Liver (tissue), 9 donors: ENCODE measurements around the gene CACNA1A. TPM values are rescaled to one million over a fixed set of nuclear protein-coding genes. Genes with fewer than 3 reads are reported as not detected.

Experiments used
- DNase-seq: peaks from one replicate; pipeline ENCODE4 v3.0.0-alpha.2; 2017; ENCODE audit warnings: low spot score
- H3K27ac ChIP-seq, 2 donors: one replicate each; pipeline ENCODE4 v1.7.0; 2013; ENCODE audit warnings: inconsistent platforms in 2 of 2, low read length in 2 of 2, control low read depth in 1 of 2, low read depth in 1 of 2, mild to moderate bottlenecking in 1 of 2
- H3K27me3 ChIP-seq, 4 donors: one replicate each; pipeline versions ENCODE4 v1.6.1 to v1.7.0; 2013; ENCODE audit warnings: low read length in 3 of 4, inconsistent platforms in 1 of 4, mild to moderate bottlenecking in 1 of 4, moderate library complexity in 1 of 4; ENCODE audit not compliant: control insufficient read depth in 4 of 4, insufficient read depth in 4 of 4
- H3K36me3 ChIP-seq, 4 donors: one replicate each; pipeline versions ENCODE4 v1.6.1 to v1.7.0; 2013; ENCODE audit warnings: low read length in 3 of 4, mild to moderate bottlenecking in 3 of 4, low read depth in 1 of 4, moderate library complexity in 1 of 4; ENCODE audit not compliant: control insufficient read depth in 4 of 4, insufficient read depth in 3 of 4
- H3K4me1 ChIP-seq, 4 donors: one replicate each; pipeline versions ENCODE4 v1.6.1 to v1.7.0; 2013; ENCODE audit warnings: low read length in 3 of 4, mild to moderate bottlenecking in 3 of 4, moderate library complexity in 1 of 4; ENCODE audit not compliant: control insufficient read depth in 4 of 4, insufficient read depth in 4 of 4
- H3K4me3 ChIP-seq, 3 donors: one replicate each; pipeline versions ENCODE4 v1.6.1 to v1.7.0; 2013; ENCODE audit warnings: low read length in 3 of 3, control low read depth in 1 of 3, low read depth in 1 of 3, mild to moderate bottlenecking in 1 of 3
- H3K9ac ChIP-seq, 2 donors: one replicate each; pipeline ENCODE4 v1.7.0; 2013; ENCODE audit warnings: low read length in 2 of 2, mild to moderate bottlenecking in 2 of 2, moderate library complexity in 2 of 2, control low read depth in 1 of 2, low read depth in 1 of 2
- H3K9me3 ChIP-seq, 4 donors: one replicate each; pipeline versions ENCODE4 v1.6.1 to v1.7.0; 2013; ENCODE audit warnings: low read length in 3 of 4; ENCODE audit not compliant: control insufficient read depth in 4 of 4
- EGR1 ChIP-seq, 2 donors: IDR thresholded peaks; 2 replicates each; pipeline ENCODE4 v1.6.1; 2016 to 2018; ENCODE audit warnings: antibody characterized with exemption in 2 of 2, low read depth in 2 of 2
- FOXA1 ChIP-seq: IDR thresholded peaks from 2 replicates; pipeline ENCODE4 v1.6.1; 2016; ENCODE audit warnings: antibody characterized with exemption
- FOXA2 ChIP-seq: IDR thresholded peaks from 2 replicates; pipeline ENCODE4 v1.6.1; 2016; ENCODE audit warnings: antibody characterized with exemption
- GABPA ChIP-seq, 2 donors: IDR thresholded peaks in 1 of 2; conservative IDR thresholded peaks in 1 of 2; 2 replicates each; pipeline ENCODE4 v1.6.1; 2016; ENCODE audit warnings: antibody characterized with exemption in 2 of 2, mild to moderate bottlenecking in 1 of 2, moderate library complexity in 1 of 2
- HNF4A ChIP-seq, 2 donors: conservative IDR thresholded peaks; 2 replicates each; pipeline ENCODE4 v1.6.1; 2016; ENCODE audit warnings: antibody characterized with exemption in 2 of 2, mild to moderate bottlenecking in 2 of 2
- HNF4G ChIP-seq: IDR thresholded peaks from 2 replicates; pipeline ENCODE4 v1.6.1; 2016; ENCODE audit warnings: antibody characterized with exemption
- JUND ChIP-seq, 2 donors: IDR thresholded peaks; 2 replicates each; pipeline ENCODE4 v1.6.1; 2016; ENCODE audit warnings: antibody characterized with exemption in 2 of 2
- NR2F2 ChIP-seq: IDR thresholded peaks from 2 replicates; pipeline ENCODE4 v1.6.1; 2016; ENCODE audit warnings: antibody characterized with exemption
- RAD21 ChIP-seq, 2 donors: IDR thresholded peaks; 2 replicates each; pipeline ENCODE4 v1.6.1; 2016; ENCODE audit warnings: antibody characterized with exemption in 2 of 2, mild to moderate bottlenecking in 2 of 2
- RXRA ChIP-seq, 2 donors: IDR thresholded peaks; 2 replicates each; pipeline ENCODE4 v1.6.1; 2017 to 2018; ENCODE audit warnings: antibody characterized with exemption in 2 of 2, mild to moderate bottlenecking in 1 of 2
- SP1 ChIP-seq: IDR thresholded peaks from 2 replicates; pipeline ENCODE4 v1.6.1; 2018; ENCODE audit warnings: antibody characterized with exemption, mild to moderate bottlenecking
- TAF1 ChIP-seq: conservative IDR thresholded peaks from 2 replicates; pipeline ENCODE4 v1.6.1; 2016; ENCODE audit warnings: antibody characterized with exemption, mild to moderate bottlenecking
- YY1 ChIP-seq: IDR thresholded peaks from 2 replicates; pipeline ENCODE4 v1.6.1; 2016; ENCODE audit warnings: antibody characterized with exemption, mild to moderate bottlenecking
- WGBS: extraction: QIAGEN DNeasy Blood & Tissue Kit; methylation state at CpG from one replicate; pipeline ENCODE4 v1.1.7; 2013; 5-methylcytosine and 5-hydroxymethylcytosine counted together
- polyA plus RNA-seq, 2 donors: library from polyadenylated mRNA; stranded (reverse) in 1 of 2; unstranded in 1 of 2; fragments of 200-250 nt in 1 of 2; fragments of >200 nt in 1 of 2; fragmentation: Nextera tagmentation in 1 of 2; extraction: Ambion mirVana in 1 of 2; gene quantifications; one replicate each; pipeline versions ENCODE4 v1.2.1 to v1.2.3, GENCODE V29; 2013 to 2015
- total RNA-seq, 2 donors: library from RNA; depleted of rRNA; stranded (reverse); fragments of >200 nt; gene quantifications; one replicate each; pipeline ENCODE4 v1.2.3, GENCODE V29; 2014
- TF ChIP-seq, protein P1 (sequence below): IDR thresholded peaks from 2 replicates; pipeline ENCODE4 v1.6.1; 2016; ENCODE audit warnings: antibody characterized with exemption
- TF ChIP-seq, protein P2 (sequence below): fragments of 150-350 bp; IDR thresholded peaks from 2 replicates; pipeline ENCODE4 v1.5.1; 2017; ENCODE audit warnings: improper control_type of control experiment, low read depth, low read length; ENCODE audit not compliant: missing input control
- TF ChIP-seq, protein P3 (sequence below): IDR thresholded peaks from 2 replicates; pipeline ENCODE4 v1.6.1; 2016; ENCODE audit warnings: antibody characterized with exemption
- TF ChIP-seq, protein P4 (sequence below): IDR thresholded peaks from 2 replicates; pipeline ENCODE4 v1.6.1; 2016; ENCODE audit warnings: antibody characterized with exemption, mild to moderate bottlenecking
- donor health status: healthy.
- donor health status: healthy.
- donor health status: healthy.
- donor health status: healthy.
- donor health status: healthy.

The CACNA1A gene
- total and polyA plus RNA-seq, 4 donors = 0.09 to 0.17 (median 0.17) TPM; not detected in 1

DNA sequence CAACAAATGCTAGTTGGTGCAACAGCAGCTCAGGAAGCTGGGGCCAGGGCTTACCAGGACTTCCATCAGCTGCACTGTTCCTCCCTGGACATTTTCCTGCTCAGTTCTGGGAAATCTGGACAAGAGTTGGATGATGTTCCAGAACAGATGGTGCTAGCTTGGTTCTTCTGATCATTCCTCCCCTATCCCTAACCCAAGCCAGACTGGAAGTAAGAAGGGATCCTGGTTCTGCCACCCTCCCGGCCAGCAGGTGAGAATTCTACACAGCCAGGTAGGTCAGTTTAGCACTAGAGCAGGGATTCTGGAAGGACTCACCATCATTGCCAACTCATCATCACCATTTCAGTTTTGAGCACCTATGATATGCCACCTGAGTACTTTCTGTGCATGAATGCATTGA lies 30.2 kb downstream of the CACNA1A start:
- Histone ChIP-seq H3K9me3 (peaks cover 6 to 20% (median 15%) of the 10 kb centered on the region in 4 donors), H3K27ac (no peak overlapping the region), H3K4me1 (no peaks in the 10 kb centered on the region), H3K36me3 (no peaks in the 10 kb centered on the region), H3K9ac (no peak overlapping the region), H3K4me3 (no peak overlapping the region), H3K27me3 (peaks cover 0 to 3% (median 0%) of the 10 kb centered on the region in 4 donors)
- 57% methylated on average over 1 of the region's 1 CpG for WGBS
- no peak for DNase-seq
- TF ChIP-seq NR2F2 (no peak), HNF4G (no peak), SP1 (no peak), FOXA1 (no peak), TAF1 (no peak), EGR1 (IDR thresholded peaks at IDR 0.05; ENCODE audit: low read depth in 2 of 2) (no peak), HNF4A (conservative IDR thresholded peaks at IDR 0.05) (no peak), JUND (IDR thresholded peaks at IDR 0.05) (no peak), FOXA2 (no peak), RXRA (IDR thresholded peaks at IDR 0.05) (no peak), RAD21 (IDR thresholded peaks at IDR 0.05) (no peak), GABPA (IDR thresholded peaks at IDR 0.05 in 1 of 2, conservative IDR thresholded peaks at IDR 0.05 in 1 of 2) (no peak), YY1 (no peak)
- TF ChIP-seq, protein P1, sequence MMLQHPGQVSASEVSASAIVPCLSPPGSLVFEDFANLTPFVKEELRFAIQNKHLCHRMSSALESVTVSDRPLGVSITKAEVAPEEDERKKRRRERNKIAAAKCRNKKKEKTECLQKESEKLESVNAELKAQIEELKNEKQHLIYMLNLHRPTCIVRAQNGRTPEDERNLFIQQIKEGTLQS = no peak
- TF ChIP-seq, protein P2, sequence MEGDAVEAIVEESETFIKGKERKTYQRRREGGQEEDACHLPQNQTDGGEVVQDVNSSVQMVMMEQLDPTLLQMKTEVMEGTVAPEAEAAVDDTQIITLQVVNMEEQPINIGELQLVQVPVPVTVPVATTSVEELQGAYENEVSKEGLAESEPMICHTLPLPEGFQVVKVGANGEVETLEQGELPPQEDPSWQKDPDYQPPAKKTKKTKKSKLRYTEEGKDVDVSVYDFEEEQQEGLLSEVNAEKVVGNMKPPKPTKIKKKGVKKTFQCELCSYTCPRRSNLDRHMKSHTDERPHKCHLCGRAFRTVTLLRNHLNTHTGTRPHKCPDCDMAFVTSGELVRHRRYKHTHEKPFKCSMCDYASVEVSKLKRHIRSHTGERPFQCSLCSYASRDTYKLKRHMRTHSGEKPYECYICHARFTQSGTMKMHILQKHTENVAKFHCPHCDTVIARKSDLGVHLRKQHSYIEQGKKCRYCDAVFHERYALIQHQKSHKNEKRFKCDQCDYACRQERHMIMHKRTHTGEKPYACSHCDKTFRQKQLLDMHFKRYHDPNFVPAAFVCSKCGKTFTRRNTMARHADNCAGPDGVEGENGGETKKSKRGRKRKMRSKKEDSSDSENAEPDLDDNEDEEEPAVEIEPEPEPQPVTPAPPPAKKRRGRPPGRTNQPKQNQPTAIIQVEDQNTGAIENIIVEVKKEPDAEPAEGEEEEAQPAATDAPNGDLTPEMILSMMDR = no peak
- TF ChIP-seq, protein P3, sequence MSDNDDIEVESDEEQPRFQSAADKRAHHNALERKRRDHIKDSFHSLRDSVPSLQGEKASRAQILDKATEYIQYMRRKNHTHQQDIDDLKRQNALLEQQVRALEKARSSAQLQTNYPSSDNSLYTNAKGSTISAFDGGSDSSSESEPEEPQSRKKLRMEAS = no peak
- TF ChIP-seq, protein P4, sequence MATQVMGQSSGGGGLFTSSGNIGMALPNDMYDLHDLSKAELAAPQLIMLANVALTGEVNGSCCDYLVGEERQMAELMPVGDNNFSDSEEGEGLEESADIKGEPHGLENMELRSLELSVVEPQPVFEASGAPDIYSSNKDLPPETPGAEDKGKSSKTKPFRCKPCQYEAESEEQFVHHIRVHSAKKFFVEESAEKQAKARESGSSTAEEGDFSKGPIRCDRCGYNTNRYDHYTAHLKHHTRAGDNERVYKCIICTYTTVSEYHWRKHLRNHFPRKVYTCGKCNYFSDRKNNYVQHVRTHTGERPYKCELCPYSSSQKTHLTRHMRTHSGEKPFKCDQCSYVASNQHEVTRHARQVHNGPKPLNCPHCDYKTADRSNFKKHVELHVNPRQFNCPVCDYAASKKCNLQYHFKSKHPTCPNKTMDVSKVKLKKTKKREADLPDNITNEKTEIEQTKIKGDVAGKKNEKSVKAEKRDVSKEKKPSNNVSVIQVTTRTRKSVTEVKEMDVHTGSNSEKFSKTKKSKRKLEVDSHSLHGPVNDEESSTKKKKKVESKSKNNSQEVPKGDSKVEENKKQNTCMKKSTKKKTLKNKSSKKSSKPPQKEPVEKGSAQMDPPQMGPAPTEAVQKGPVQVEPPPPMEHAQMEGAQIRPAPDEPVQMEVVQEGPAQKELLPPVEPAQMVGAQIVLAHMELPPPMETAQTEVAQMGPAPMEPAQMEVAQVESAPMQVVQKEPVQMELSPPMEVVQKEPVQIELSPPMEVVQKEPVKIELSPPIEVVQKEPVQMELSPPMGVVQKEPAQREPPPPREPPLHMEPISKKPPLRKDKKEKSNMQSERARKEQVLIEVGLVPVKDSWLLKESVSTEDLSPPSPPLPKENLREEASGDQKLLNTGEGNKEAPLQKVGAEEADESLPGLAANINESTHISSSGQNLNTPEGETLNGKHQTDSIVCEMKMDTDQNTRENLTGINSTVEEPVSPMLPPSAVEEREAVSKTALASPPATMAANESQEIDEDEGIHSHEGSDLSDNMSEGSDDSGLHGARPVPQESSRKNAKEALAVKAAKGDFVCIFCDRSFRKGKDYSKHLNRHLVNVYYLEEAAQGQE = no peak

DNA sequence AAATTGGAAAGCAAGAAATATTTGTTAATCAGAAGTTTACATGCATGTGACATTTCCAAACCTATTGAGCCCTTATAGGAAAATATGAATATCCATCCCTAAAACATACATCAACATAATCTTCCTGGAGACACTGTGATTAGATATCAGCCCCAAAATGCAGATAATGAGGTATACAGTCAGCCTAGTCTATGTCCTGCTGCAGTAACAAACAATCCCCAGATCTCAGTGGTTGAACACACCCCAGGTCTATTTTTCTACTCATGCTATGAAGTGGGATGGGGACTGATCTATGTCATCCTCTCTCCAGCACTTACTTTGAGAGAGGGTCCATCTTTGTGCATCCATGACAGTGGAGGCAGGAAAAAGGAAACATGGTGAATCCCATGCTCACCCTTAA lies 31.2 kb downstream of the CACNA1A start:
- DNase-seq = no peak
- Histone ChIP-seq H3K4me1 (no peaks in the 10 kb centered on the region), H3K36me3 (no peaks in the 10 kb centered on the region), H3K9me3 (peaks cover 6 to 20% (median 15%) of the 10 kb centered on the region in 4 donors), H3K27me3 (peaks cover 0 to 3% (median 0%) of the 10 kb centered on the region in 4 donors), H3K9ac (no peak overlapping the region), H3K27ac (no peak overlapping the region), H3K4me3 (no peak overlapping the region)
- no peak for TF ChIP-seq HNF4G
- no peak for TF ChIP-seq HNF4A (conservative IDR thresholded peaks at IDR 0.05)
- no peak for TF ChIP-seq JUND (IDR thresholded peaks at IDR 0.05)
- no peak for TF ChIP-seq FOXA2
- TF ChIP-seq YY1 = no peak
- TF ChIP-seq RAD21 (IDR thresholded peaks at IDR 0.05) = no peak
